Vagina (tissue), 2 donors: ENCODE data around the gene NELFA.

Experiments used
- CTCF ChIP-seq, 3 experiments: fragments of 450-650 bp in 2 of 3; fragments of 200-600 bp in 1 of 3; sonication (generic) in 1 of 3; IDR thresholded peaks; one replicate each; pipeline ENCODE4 v1.5.1; 2017 to 2019; ENCODE audit warnings: antibody characterized with exemption in 3 of 3, mild to moderate bottlenecking in 2 of 3, moderate library complexity in 2 of 3
- POLR2A ChIP-seq, 2 donors: fragments of 450-650 bp; IDR thresholded peaks; one replicate each; pipeline ENCODE4 v1.6.1; 2017; ENCODE audit warnings: antibody characterized with exemption in 2 of 2, mild to moderate bottlenecking in 2 of 2, moderate library complexity in 2 of 2
- POLR2AphosphoS5 ChIP-seq, 2 donors: sonication (generic); formaldehyde crosslinking; IDR thresholded peaks; one replicate each; pipeline ENCODE4 v1.9.0; 2017; ENCODE audit warnings: antibody characterized with exemption in 2 of 2, mild to moderate bottlenecking in 2 of 2, low read depth in 1 of 2; ENCODE audit not compliant: insufficient read depth in 1 of 2

GRCh38 chr4:2048831-2049230 lies 40.1 kb upstream of the NELFA start:
- TF ChIP-seq CTCF (IDR thresholded peaks at IDR 0.05) (no peak), POLR2AphosphoS5 (IDR thresholded peaks at IDR 0.05; ENCODE audit: insufficient read depth in 1 of 2, low read depth in 1 of 2) (no peak), POLR2A (IDR thresholded peaks at IDR 0.05) (no peak)
